GM12891 (cell line): ENCODE data around the gene URI1.
"Not testable (repeated sequence)": the region's sequence is repeated elsewhere in the genome, so short reads cannot be mapped to it uniquely, and the experiment has no call there.

Source experiments
- POLR2A ChIP-seq: IDR thresholded peaks from 2 replicates; pipeline ENCODE4 v1.6.1; 2011; ENCODE audit warnings: low read depth, low read length, control low read depth
- POLR2AphosphoS5 ChIP-seq: IDR thresholded peaks from 2 replicates; pipeline ENCODE4 v1.6.1; 2011; ENCODE audit warnings: low read depth, low read length, control low read depth

GRCh38 chr19:29948759-29949470, 6.9 kb downstream of the URI1 start:
- not testable (repeated sequence) for TF ChIP-seq POLR2AphosphoS5, POLR2A
